HFFc6 (cell line): Measurements from ENCODE around the gene RUSC1. TPM values are rescaled to one million over a fixed set of nuclear protein-coding genes. Genes with fewer than 3 reads are reported as not detected.
"Not testable (repeated sequence)": the region's sequence is repeated elsewhere in the genome, so short reads cannot be mapped to it uniquely, and the experiment has no call there.

Source experiments
- DNase-seq: peaks from one replicate; pipeline ENCODE4 v3.0.0-alpha.2; 2018
- H3K27ac Mint-ChIP-seq: 2 replicates; pipeline ENCODE4 v1.8.0; 2020; ENCODE audit warnings: mild to moderate bottlenecking, mixed read lengths
- H3K27me3 Mint-ChIP-seq: 2 replicates; pipeline ENCODE4 v1.8.0; 2021; ENCODE audit warnings: mild to moderate bottlenecking, moderate library complexity, mixed read lengths; ENCODE audit not compliant: insufficient read depth
- H3K36me3 Mint-ChIP-seq: 2 replicates; pipeline ENCODE4 v1.8.0; 2021; ENCODE audit warnings: low read depth, mixed read lengths
- H3K4me1 Mint-ChIP-seq: 2 replicates; pipeline ENCODE4 v1.8.0; 2020; ENCODE audit warnings: low read depth, mixed read lengths
- H3K4me3 Mint-ChIP-seq: 2 replicates; pipeline ENCODE4 v1.8.0; 2020; ENCODE audit warnings: mild to moderate bottlenecking, moderate library complexity, mixed read lengths
- H3K9me3 Mint-ChIP-seq: 2 replicates; pipeline ENCODE4 v1.8.0; 2020; ENCODE audit warnings: mild to moderate bottlenecking, mixed read lengths
- total RNA-seq, 6 experiments: library from RNA; stranded (reverse); fragmentation: NEBNext Ultra II Directional; extraction: Animal tissue kit (Norgen Biotek cat#: 25700); gene quantifications; 2 replicates in 1 of 6; 3 replicates in 5 of 6; pipeline ENCODE4 v1.2.3, GENCODE V29; 2021
- TF ChIP-seq, protein P1 (sequence below): fragments of 200-600 bp; sonication (generic); IDR thresholded peaks from 2 replicates; pipeline ENCODE4 v1.5.0; 2021; ENCODE audit warnings: antibody characterized with exemption, mild to moderate bottlenecking

The RUSC1 gene
- total RNA-seq, 6 experiments from 2014 or later, result 26.6 to 36.0 (median 32.9) TPM

DNA sequence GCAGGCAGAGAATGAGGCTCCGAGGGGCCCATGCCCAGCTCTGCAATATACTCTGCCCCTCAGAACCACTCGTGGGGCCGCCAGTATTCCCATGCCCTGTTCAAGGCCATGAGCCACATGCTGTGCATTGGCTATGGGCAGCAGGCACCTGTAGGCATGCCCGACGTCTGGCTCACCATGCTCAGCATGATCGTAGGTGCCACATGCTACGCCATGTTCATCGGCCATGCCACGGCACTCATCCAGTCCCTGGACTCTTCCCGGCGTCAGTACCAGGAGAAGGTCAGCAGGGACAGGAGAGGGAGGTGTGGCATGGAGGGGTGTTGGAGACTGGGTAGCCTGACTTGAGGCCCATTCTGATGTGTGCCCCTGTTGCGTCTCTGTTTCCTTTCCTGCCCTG is 36.2 kb upstream of the RUSC1 start:
- Mint-ChIP-seq H3K27ac (no peak overlapping the region), H3K27me3 (peaks cover 6% of the 10 kb centered on the region), H3K9me3 (no peaks in the 10 kb centered on the region), H3K4me1 (peaks cover 4% of the 10 kb centered on the region), H3K4me3 (no peak overlapping the region), H3K36me3 (no peaks in the 10 kb centered on the region)
- DNase-seq, result no peak
- TF ChIP-seq, protein P1, sequence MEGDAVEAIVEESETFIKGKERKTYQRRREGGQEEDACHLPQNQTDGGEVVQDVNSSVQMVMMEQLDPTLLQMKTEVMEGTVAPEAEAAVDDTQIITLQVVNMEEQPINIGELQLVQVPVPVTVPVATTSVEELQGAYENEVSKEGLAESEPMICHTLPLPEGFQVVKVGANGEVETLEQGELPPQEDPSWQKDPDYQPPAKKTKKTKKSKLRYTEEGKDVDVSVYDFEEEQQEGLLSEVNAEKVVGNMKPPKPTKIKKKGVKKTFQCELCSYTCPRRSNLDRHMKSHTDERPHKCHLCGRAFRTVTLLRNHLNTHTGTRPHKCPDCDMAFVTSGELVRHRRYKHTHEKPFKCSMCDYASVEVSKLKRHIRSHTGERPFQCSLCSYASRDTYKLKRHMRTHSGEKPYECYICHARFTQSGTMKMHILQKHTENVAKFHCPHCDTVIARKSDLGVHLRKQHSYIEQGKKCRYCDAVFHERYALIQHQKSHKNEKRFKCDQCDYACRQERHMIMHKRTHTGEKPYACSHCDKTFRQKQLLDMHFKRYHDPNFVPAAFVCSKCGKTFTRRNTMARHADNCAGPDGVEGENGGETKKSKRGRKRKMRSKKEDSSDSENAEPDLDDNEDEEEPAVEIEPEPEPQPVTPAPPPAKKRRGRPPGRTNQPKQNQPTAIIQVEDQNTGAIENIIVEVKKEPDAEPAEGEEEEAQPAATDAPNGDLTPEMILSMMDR, result no peak

DNA sequence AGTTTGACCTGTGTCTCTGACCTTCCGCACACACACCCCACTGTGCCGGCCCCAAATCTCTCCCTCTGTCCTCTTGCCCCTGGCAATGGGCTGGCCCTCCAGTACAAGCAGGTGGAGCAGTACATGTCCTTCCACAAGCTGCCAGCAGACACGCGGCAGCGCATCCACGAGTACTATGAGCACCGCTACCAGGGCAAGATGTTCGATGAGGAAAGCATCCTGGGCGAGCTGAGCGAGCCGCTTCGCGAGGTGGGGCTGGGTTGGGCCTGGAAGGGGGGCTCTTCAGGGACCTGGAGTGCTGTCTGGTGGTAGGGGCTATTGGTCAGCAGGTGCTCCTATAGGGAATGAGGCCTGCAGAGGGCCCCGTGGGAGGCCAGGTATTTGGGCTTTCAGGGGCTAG is 35.6 kb upstream of the RUSC1 start:
- Mint-ChIP-seq H3K27me3 (peaks cover 6% of the 10 kb centered on the region), H3K27ac (no peak overlapping the region), H3K36me3 (no peaks in the 10 kb centered on the region), H3K4me1 (no peaks in the 10 kb centered on the region), H3K9me3 (no peaks in the 10 kb centered on the region), H3K4me3 (no peak overlapping the region)
- DNase-seq, result no peak
- TF ChIP-seq, protein P1, result no peak

DNA sequence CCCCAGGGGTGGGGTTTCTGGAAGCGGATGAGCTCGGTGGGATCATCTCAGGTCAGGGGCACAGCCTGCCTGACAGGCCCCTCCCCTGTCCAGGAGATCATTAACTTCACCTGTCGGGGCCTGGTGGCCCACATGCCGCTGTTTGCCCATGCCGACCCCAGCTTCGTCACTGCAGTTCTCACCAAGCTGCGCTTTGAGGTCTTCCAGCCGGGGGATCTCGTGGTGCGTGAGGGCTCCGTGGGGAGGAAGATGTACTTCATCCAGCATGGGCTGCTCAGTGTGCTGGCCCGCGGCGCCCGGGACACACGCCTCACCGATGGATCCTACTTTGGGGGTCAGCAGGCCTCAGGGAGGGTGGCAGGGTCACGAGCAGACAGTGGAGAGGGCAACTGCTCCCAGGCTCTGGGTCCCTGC is 35.1 kb upstream of the RUSC1 start:
- H3K27ac Mint-ChIP-seq, result no peak overlapping the region
- no peak for DNase-seq
- TF ChIP-seq, protein P1, result no peak
- no peaks in the 10 kb centered on the region for H3K9me3 Mint-ChIP-seq
- H3K27me3 Mint-ChIP-seq, result peaks cover 6% of the 10 kb centered on the region
- no peaks in the 10 kb centered on the region for H3K36me3 Mint-ChIP-seq
- no peaks in the 10 kb centered on the region for H3K4me1 Mint-ChIP-seq
- H3K4me3 Mint-ChIP-seq, result no peak overlapping the region

DNA sequence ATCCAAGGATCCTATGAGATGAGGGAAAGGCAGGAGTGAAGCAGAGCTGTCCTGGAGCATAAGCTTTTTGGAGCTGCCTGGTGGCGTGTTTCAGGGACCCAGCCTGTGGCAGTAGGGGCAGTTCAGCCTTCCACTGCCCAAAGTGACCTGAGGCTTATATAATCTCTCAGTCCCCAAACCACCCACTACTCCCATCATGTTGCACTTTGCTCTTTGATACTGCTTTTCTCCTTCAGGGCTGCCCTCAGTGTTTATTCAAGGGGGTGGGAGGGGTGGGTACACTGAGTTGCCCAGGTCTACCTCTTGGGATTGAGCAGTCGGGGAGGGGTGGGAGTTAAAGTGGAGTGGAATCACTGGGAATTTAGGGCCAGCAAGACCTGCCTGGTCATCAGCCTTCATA is 34.1 kb upstream of the RUSC1 start:
- no peak overlapping the region for H3K4me3 Mint-ChIP-seq

DNA sequence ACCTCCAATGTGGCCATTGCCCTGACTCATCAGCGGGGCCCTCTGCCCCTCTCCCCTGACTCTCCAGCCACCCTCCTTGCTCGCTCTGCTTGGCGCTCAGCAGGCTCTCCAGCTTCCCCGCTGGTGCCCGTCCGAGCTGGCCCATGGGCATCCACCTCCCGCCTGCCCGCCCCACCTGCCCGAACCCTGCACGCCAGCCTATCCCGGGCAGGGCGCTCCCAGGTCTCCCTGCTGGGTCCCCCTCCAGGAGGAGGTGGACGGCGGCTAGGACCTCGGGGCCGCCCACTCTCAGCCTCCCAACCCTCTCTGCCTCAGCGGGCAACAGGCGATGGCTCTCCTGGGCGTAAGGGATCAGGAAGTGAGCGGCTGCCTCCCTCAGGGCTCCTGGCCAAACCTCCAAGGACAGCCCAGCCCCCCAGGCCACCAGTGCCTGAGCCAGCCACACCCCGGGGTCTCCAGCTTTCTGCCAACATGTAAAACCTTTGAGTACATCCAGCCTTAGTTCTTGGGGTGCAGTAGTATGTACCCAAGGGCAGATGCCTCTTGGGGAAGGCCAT is 32.6 kb upstream of the RUSC1 start:
- Mint-ChIP-seq H3K4me1 (no peaks in the 10 kb centered on the region), H3K9me3 (no peaks in the 10 kb centered on the region), H3K36me3 (no peaks in the 10 kb centered on the region), H3K27me3 (peaks cover 13% of the 10 kb centered on the region), H3K4me3 (no peak overlapping the region), H3K27ac (no peak overlapping the region)
- no peak for DNase-seq
- TF ChIP-seq, protein P1, result no peak

More for the DNA sequence above, 34.1 kb upstream of the RUSC1 start:
- no peak for DNase-seq
- no peaks in the 10 kb centered on the region for H3K36me3 Mint-ChIP-seq
- H3K4me1 Mint-ChIP-seq, result no peaks in the 10 kb centered on the region
- H3K9me3 Mint-ChIP-seq, result no peaks in the 10 kb centered on the region
- no peak overlapping the region for H3K27ac Mint-ChIP-seq
- TF ChIP-seq, protein P1, result no peak
- peaks cover 8% of the 10 kb centered on the region for H3K27me3 Mint-ChIP-seq

DNA sequence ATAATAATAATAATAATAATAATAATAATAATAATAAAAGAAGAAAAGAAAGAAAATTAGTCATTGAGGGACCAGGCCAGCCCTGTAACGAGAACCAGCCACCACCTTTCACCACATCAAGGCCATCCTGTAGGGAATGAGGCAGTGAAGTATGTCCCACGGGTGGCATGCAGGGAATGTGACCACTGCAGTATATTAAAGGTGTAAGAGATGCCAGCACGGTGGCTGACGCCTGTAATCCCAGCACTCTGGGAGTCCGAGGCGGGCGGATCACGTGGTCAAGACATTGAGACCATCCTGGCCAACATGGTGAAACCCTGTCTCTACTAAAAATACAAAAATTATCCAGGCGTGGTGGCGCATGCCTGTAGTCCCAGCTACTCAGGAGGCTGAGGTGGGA is 29.7 kb upstream of the RUSC1 start:
- H3K4me3 Mint-ChIP-seq, H3K27ac Mint-ChIP-seq, H3K4me1 Mint-ChIP-seq, H3K36me3 Mint-ChIP-seq, H3K9me3 Mint-ChIP-seq, DNase-seq: not testable (repeated sequence)
- H3K27me3 Mint-ChIP-seq, result peaks cover 31% of the 10 kb centered on the region
